Amniotic epithelial cell (primary cell): ENCODE results near the gene KASH5.
"Not testable (repeated sequence)": the region's sequence is repeated elsewhere in the genome, so short reads cannot be mapped to it uniquely, and the experiment has no call there.

Experiments used
- DNase-seq: peaks from one replicate; pipeline ENCODE4 v3.0.0-alpha.2; 2010; ENCODE audit warnings: low read depth

The KASH5 gene

GRCh38 chr19:49439836-49440235 lies 51.8 kb downstream of the KASH5 start:
- DNase-seq, result no peak

DNA sequence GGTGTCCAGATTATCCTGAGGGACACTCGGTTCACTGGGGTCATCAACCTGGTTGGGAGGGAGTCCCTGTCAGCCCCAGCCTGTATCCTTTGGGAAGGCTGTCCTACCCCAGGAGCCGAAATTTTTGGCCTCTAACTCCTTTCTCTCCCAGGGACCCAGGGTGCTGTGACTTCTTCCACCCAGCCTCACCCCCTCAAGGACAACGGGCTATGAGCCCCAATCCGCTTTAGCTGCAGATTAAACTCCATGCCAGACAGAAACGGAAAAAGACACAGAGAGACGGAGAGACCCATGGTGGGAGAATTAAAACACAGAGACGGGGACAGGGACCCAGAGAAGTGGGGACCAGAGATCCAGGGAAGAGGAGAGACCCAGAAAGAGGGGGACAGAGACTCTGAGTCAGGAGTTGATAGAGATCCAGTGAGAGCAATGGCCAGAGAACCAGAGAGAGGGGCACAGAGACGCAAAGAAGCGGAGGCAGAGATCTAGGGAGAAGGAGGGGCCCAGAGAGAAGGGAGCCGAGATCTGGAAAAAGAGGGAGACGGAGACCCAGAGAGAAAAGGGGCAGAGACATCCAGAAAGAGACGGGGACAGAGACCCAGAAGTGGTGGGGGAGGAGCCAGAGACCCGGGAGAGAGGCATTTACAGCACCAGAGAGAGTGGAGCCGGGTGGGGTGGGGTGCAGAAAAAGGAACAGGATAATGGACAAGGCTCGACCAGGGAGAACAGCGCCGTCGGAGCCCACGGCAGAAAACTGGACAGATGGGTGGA lies 52.6 kb downstream of the KASH5 start:
- DNase-seq, result no peak

- DNase-seq, result no peak
These were observed 53.3 kb downstream of the KASH5 start, which contains the start of gene SLC17A7 for GRCh38 chr19:49441210-49441959. TSS of gene SLC17A7 (minus strand) at chr19:49441527. CDS start at chr19:49441379, 148 bp downstream.

DNA sequence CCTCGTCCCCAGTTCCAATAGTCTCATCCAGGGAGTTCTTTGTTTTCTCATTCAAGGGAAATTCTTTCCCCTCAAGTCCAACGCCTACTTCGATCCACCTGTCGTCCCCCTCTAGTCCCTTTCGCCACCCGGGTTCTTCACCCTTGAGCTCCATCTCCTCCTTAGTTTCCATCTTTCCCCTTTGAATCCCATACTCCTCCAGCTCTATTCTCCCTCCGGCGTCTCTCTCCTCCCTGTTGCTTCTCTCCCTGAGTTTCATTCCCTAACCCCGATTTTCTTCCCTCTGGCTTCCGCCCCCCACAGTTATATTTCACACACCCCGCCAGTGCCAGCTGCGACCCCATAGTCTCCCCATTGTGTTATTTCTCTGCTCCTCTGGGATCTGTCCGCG lies 53.9 kb downstream of the KASH5 start:
- DNase-seq, result no peak

DNA sequence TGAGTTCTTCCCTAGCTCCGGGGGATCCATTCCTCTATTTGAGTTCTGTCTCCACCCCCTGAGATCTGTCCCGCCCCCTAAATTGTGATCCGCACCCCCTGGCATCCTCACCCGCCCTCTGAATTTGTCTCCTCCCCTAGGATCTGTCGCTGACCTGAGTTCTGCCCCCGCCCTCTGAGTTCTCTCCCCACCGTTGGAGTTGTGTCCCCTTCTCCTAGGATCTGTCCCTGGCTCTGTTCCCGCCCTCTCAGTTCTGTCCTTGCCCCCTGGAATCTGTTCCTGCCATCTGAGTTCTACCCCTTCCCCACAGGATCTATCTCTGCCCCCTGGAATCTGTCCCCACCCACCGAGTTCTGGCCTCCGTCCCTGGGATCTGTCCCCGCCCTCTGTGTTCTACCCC lies 54.3 kb downstream of the KASH5 start:
- no peak for DNase-seq

- peak; percentile 78 for DNase-seq
These were observed 54.8 kb downstream of the KASH5 start for GRCh38 chr19:49442771-49443365.

- DNase-seq, result peak; percentile 89
These were observed 55.5 kb downstream of the KASH5 start for GRCh38 chr19:49443366-49444099.

DNA sequence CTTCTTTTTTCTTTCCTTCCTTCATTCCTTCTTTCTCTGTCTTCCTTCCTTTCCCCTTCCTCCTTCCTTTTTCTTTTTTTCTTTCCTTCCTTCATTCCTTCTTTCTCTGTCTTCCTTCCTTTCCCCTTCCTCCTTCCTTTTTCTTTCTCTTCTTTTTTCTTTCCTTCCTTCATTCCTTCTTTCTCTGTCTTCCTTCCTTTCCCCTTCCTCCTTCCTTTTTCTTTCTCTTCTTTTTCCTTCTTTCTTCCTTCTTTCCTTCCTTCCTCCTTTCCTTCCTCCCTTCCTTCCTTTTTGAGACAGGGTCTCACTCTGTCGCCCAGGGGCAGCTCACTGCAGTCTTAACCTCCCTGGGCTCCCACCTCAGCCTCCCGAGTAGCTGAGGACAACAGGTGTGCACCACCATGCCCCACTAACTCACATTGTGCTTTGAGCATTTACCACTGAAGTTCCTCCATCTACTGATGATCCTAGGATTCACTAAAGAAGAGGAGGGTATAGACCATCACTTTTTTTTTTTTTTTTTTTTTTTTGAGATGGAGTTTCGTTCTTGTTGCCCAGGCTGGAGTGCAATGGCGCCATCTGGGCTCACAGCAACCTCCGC lies 56.2 kb downstream of the KASH5 start:
- not testable (repeated sequence) for DNase-seq

GRCh38 chr19:49445997-49446396 lies 57.9 kb downstream of the KASH5 start:
- DNase-seq, result no peak

DNA sequence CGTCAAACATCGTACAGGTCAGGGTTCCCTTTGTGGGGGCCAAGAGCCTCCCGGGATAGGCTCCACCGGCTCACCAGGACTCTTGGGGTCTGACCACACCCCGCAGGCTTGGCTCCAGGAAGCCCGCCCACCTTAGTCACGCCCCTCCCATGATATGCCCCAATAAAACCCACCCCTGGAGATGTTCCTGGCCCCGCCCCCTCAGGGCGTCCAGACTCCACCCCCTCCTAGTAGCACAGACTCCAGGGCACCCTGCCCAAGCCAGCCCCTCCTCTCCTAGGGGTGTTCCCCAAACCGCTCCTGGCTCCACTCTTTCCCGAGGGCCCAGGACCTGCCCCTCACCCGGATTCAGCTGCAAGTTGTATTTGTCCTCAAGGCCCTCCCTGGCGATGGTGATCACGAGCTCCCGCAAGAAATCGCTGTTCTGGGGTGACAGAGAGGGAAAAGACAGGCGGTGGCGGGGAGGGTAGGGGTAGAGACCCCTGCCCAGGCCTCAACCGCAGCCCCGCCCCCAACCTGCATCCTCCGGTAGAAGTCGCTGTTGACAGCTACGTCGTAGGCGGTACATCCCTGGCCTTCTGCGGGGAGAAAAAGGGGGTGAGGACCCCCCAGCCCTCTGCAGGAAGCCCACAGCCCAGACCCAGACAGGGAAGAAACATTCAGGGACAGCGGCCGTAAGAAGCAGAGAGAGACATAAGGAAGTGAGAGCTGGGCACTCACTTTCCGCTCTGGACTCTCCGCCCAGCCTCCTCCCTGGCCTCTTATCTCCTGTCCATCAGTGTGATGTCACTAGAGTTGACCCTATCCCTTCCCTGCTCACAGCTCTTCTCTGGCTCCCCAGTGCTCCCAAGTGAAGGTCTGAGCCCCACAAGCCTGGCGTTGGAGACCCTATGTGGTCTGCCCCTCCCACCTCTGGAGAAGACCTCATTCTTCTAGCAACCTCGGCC lies 59.7 kb downstream of the KASH5 start:
- DNase-seq, result peak; percentile 50

GRCh38 chr19:49448432-49448786 lies 60.4 kb downstream of the KASH5 start:
- DNase-seq, result no peak

- DNase-seq, result no peak
These were observed 62.4 kb downstream of the KASH5 start for GRCh38 chr19:49450405-49450804.

DNA sequence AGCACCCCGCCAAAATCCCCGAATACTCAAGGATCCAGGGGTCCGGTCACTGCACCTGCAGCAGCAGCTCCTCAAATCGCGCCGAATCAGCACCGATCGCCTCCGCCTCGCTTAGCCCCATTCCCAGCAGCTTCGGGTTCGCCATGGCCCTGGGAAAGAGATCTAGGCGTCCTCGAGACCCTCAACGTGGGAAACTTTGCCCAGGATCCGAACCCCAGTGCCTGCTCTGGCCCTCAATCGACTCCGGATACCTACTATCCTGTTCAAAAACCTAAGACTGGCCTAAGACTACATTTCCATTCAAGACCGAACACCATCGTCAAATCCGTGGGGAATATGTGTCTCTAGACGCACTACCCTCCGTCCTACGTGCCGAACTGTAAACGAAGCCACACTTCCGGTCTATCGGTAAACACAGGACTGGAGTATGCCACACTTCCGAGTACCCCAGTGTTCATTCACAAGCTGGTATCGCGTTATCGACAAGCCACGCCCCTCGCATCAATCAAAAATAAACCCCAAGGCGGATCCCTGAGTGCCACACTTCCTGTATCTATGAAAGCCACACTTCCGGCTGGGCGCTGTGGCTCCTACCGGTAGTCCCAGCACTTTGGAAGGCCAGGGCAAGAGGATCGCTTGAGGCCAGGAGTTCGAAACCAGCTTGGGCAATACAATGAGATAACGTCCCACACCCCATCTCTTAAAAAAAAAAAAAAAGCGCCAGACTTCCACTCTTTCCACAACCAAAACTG lies 63.6 kb downstream of the KASH5 start, which contains the start of gene PIH1D1:
Gene PIH1D1, minus strand, starts transcription at position 385 of the 752 bp plus-strand sequence. Its CDS starts 240 bp downstream, at position 145.
- peak; percentile 99 for DNase-seq

GRCh38 chr19:49453013-49453756 lies 65.1 kb downstream of the KASH5 start, which contains the start of gene ALDH16A1:
TSS of gene ALDH16A1 (plus strand) at chr19:49453225. CDS start at chr19:49453332, 107 bp downstream.
- DNase-seq, result peak; percentile 95

DNA sequence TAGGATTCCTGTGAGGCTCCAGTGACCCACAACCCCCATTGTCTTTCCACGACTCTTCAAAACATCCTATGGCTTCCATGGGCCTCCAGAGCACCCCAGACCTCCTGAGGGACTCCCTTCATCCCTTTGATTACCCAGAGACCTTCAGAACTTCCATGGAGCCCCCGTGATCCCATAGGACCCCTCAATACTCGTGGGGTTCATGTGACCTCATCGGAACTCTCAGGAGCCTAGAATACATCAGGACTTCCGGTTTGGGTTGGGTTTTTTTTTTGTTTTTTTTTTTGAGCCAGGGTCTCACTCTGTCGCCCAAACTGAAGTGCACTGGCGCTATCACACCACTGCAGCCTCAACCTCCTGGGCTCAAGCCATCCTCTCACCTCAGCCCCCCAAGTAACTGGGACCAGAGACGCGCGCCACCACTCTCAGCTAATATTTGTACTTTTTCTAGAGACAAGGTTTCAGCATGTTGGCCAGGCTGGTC lies 65.8 kb downstream of the KASH5 start:
- no peak for DNase-seq

DNA sequence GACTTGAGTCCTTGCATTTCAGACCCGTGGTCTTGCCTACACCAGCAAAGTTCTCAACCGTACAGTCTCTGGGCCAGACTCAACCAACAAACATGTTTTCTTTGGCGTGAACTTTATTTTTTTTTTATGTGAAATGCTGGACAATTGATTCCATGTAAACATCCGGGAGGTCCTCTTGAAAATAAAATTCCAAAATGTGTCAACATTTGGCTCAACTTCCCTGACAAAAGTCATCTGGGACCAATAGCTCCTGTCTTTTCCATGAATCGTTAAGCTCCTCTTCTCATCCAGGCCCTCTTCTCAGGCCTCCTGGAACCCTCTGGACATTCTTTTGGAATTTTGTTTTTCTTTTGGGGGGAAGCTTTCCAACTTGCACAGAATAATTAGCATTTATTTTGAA lies 67.7 kb downstream of the KASH5 start:
- DNase-seq, result no peak

GRCh38 chr19:49456326-49456725 lies 68.3 kb downstream of the KASH5 start:
- no peak for DNase-seq

DNA sequence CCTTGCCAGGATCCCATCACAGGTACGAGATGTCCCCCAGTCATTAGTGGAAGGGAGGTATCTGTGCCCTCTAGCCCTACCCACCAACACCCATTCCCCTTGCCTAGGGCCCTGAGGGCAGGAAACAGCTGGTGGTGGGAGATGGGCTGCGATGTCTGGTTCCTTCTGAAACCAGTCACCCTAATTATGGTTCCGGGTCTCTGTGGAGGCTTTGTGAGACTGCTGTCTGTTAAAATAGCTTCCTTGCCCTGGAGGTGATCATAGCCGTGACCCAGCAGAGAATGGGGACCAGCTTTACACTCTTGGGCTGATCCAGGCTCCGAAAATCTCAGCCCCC lies 70.5 kb downstream of the KASH5 start:
- DNase-seq, result no peak

DNA sequence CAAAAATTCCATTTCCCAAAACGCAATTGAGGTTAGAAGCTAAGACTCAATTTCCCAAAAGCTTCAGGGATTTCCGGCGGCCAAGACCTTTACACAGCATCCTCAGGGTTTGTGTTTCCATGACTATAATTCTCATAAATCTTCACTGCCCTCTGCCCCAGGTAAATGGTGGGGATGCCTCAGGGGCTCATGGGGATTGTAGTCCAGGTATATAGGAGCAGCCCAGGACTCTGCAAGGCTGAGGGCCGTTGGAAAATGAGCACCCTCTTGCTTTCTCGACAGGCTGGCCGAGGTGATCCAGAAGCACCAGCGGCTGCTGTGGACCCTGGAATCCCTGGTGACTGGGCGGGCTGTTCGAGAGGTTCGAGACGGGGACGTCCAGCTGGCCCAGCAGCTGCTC lies 71.3 kb downstream of the KASH5 start:
- no peak for DNase-seq
